ENCODE measurements around the gene IGLL5. TPM values are rescaled to one million over a fixed set of nuclear protein-coding genes. Genes with fewer than 3 reads are reported as not detected.

The IGLL5 gene
- total and polyA plus RNA-seq, 2 experiments from 2014 or later, result not detected

DNA sequence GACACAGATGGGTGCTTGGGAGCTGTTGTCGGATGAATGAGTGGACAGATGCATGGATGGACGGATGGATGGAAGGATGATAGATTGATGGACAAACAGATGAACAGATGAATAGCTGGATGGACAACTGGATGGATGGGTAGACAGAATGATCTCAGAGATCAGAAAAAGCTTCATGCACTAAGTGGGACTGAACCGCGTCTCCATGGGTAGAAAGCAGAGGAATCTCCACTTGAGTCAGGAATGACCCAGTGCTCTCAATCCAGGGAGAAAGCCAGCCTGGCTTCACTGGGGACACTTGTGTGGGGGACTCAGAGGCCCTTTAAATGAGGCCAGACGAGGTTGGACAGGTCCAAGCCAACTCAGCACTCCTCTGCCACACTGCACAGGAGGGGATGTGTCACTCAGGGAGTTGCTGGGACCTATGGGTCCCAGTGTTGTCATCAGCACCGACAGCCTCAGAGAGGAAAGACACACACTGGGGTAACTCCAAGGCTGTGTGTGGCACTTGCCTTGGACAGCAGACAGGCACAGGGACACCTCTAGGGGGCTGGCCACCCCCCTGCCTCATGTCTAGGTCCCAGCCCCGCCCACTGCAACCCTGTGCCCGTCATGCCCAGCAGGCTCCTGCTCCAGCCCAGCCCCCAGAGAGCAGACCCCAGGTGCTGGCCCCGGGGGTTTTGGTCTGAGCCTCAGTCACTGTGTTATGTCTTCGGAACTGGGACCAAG lies 5.6 kb downstream of the IGLL5 start:
- Histone ChIP-seq H2AFZ (no peak overlapping the region), H3K9me3 (ENCODE audit: low read depth) (no peaks in the 10 kb centered on the region), H3K4me3 (no peak overlapping the region), H3K4me1 (ENCODE audit: insufficient read depth) (no peaks in the 10 kb centered on the region), H4K20me1 (ENCODE audit: insufficient read depth) (no peaks in the 10 kb centered on the region), H3K4me2 (ENCODE audit: unreplicated experiment) (no peak overlapping the region), H3F3A (ENCODE audit: insufficient read depth) (no peaks in the 10 kb centered on the region), H3K27ac (no peak overlapping the region), H3K79me2 (ENCODE audit: insufficient read depth) (no peaks in the 10 kb centered on the region), H3K9me2 (ENCODE audit: insufficient read depth) (no peaks in the 10 kb centered on the region), H3K36me3 (ENCODE audit: low read depth) (no peaks in the 10 kb centered on the region), H3K9ac (no peak overlapping the region), H3K27me3 (replicated peaks; ENCODE audit: insufficient read depth) (peaks cover 29% of the 10 kb centered on the region)
- WGBS, 2 experiments (ENCODE audit: low coverage in 1 of 2, low lambda C conversion rate in 2 of 2, missing lambda C conversion rate in 2 of 2), result 41 to 49% methylated on average over 7 to 10 of the region's 10 CpGs
- no peak for DNase-seq
- in situ Hi-C loops (cut with MboI), result no loop called here
- TF ChIP-seq EZH2 (IDR thresholded peaks at IDR 0.05; ENCODE audit: insufficient read depth, poor library complexity, severe bottlenecking) (no peak), EZH2phosphoT487 (IDR thresholded peaks at IDR 0.05; ENCODE audit: insufficient read depth, low read depth) (no peak)

DNA sequence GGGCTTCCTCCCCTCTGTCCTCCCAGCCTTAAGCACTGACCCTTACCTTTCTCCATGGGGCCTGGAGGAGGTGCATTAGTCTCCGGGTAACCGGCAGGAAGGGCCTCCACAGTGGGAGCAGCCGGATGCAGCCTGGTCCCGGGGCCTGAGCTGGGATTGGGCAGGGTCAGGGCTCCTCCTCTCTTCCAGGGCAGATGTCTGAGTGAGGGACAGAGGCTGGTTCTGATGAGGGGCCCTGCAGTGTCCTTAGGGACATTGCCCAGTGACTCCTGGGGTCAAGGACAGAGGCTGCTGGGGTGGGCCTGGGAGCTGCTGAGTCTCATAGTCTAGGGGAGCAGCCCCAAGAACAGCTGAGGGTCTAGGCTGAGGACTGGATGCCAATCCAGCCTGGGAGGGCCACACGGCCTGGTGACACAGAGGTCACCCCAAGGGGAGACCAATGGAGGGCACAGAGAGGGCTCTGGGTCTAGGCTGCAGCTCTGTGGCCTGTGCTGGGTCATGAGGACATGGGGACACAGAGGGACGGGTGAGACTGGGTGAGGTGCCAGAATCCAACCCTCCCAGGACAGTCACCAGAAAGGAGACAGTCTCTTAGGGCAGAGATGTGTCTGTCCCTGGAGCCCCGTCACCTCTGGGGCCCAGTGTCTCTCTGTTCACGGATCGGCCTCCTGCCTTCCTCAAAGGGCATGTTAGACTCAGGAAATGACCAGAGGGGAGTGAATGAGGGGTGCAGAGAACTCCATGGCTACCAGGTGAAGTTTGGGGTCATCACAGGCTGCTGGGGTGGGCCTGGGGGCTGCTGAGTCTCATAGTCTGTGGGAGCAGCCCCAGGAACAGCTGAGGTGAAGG lies 6.5 kb downstream of the IGLL5 start:
- Histone ChIP-seq H3K27me3 (replicated peaks; ENCODE audit: insufficient read depth) (peaks cover 29% of the 10 kb centered on the region), H3K4me1 (ENCODE audit: insufficient read depth) (no peaks in the 10 kb centered on the region), H3F3A (ENCODE audit: insufficient read depth) (no peaks in the 10 kb centered on the region), H3K36me3 (ENCODE audit: low read depth) (no peaks in the 10 kb centered on the region), H3K9me2 (ENCODE audit: insufficient read depth) (no peaks in the 10 kb centered on the region), H3K4me2 (ENCODE audit: unreplicated experiment) (no peak overlapping the region), H3K79me2 (ENCODE audit: insufficient read depth) (no peaks in the 10 kb centered on the region), H3K4me3 (no peak overlapping the region), H3K27ac (no peak overlapping the region), H2AFZ (no peak overlapping the region), H3K9me3 (ENCODE audit: low read depth) (no peaks in the 10 kb centered on the region), H4K20me1 (ENCODE audit: insufficient read depth) (no peaks in the 10 kb centered on the region), H3K9ac (no peak overlapping the region)
- in situ Hi-C loops (cut with MboI), result no loop called here
- TF ChIP-seq EZH2phosphoT487 (IDR thresholded peaks at IDR 0.05; ENCODE audit: insufficient read depth, low read depth) (no peak), EZH2 (IDR thresholded peaks at IDR 0.05; ENCODE audit: insufficient read depth, poor library complexity, severe bottlenecking) (no peak)
- WGBS, 2 experiments (ENCODE audit: low coverage in 1 of 2, low lambda C conversion rate in 2 of 2, missing lambda C conversion rate in 2 of 2), result 32 to 35% methylated on average over 9 of the region's 9 CpGs
- DNase-seq, result no peak

DNA sequence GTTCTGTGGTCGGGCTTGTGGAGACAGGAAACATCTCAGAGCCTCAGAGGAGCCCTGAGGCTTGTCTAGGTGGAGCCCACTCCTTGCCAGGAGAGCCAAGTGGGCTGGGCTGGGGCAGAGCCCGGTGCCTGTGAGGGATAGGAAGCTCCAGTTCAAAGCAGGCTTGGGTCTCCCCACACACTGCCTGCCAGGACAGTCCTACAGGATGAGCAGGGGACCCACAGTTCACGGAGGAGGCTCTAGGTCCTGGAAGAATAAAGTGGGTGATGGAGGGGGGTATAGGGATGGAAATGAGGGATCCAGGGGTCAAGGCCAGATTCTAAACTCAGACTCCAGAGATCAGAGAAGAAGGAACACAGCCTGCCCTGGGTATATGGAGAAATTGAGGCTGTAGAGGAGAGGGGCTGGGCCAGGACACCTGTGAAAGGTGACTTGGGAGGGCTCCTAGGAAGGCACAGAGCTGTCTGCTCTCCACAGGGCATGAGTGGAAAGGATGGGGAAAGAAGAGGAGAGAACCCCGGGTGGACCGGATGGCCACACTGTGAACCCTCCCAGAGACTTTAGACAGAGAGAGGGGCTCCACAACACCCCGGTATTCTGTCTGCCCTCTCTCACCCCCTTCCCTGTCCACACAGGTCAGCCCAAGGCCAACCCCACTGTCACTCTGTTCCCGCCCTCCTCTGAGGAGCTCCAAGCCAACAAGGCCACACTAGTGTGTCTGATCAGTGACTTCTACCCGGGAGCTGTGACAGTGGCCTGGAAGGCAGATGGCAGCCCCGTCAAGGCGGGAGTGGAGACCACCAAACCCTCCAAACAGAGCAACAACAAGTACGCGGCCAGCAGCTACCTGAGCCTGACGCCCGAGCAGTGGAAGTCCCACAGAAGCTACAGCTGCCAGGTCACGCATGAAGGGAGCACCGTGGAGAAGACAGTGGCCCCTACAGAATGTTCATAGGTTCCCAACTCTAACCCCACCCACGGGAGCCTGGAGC lies 7.4 kb downstream of the IGLL5 start:
- TF ChIP-seq EZH2 (IDR thresholded peaks at IDR 0.05; ENCODE audit: insufficient read depth, poor library complexity, severe bottlenecking) (no peak), EZH2phosphoT487 (IDR thresholded peaks at IDR 0.05; ENCODE audit: insufficient read depth, low read depth) (no peak)
- no peaks in the 10 kb centered on the region for H3K9me3 ChIP-seq (ENCODE audit: low read depth)
- no peak overlapping the region for H3K4me2 ChIP-seq (ENCODE audit: unreplicated experiment)
- no peak overlapping the region for H3K9ac ChIP-seq
- H3K9me2 ChIP-seq (ENCODE audit: insufficient read depth), result no peaks in the 10 kb centered on the region
- peaks cover 29% of the 10 kb centered on the region for H3K27me3 ChIP-seq (replicated peaks; ENCODE audit: insufficient read depth)
- H4K20me1 ChIP-seq (ENCODE audit: insufficient read depth), result no peaks in the 10 kb centered on the region
- no peak for DNase-seq
- H3F3A ChIP-seq (ENCODE audit: insufficient read depth), result no peaks in the 10 kb centered on the region
- H2AFZ ChIP-seq, result no peak overlapping the region
- no peaks in the 10 kb centered on the region for H3K4me1 ChIP-seq (ENCODE audit: insufficient read depth)
- H3K27ac ChIP-seq, result no peak overlapping the region
- H3K4me3 ChIP-seq, result no peak overlapping the region
- WGBS, 2 experiments (ENCODE audit: low coverage in 1 of 2, low lambda C conversion rate in 2 of 2, missing lambda C conversion rate in 2 of 2), result 43 to 48% methylated on average over 17 of the region's 17 CpGs
- H3K79me2 ChIP-seq (ENCODE audit: insufficient read depth), result no peaks in the 10 kb centered on the region
- in situ Hi-C loops (cut with MboI), result no loop called here
- no peaks in the 10 kb centered on the region for H3K36me3 ChIP-seq (ENCODE audit: low read depth)
